Endothelial cell (in vitro differentiated cells): ENCODE results near the gene PRKG1. TPM values are rescaled to one million over a fixed set of nuclear protein-coding genes. Genes with fewer than 3 reads are reported as not detected.

ENCODE experiments used
- DNase-seq: peaks from one replicate; pipeline ENCODE4 v3.0.0; 2021; ENCODE audit warnings: low spot score
- H3K27ac Mint-ChIP-seq: one replicate; pipeline ENCODE4 v1.8.0; 2021; ENCODE audit warnings: mixed read lengths, inconsistent platforms; ENCODE audit not compliant: unreplicated experiment
- H3K27me3 Mint-ChIP-seq: one replicate; pipeline ENCODE4 v1.8.0; 2021; ENCODE audit warnings: mild to moderate bottlenecking, moderate library complexity, mixed read lengths, inconsistent platforms; ENCODE audit not compliant: unreplicated experiment
- H3K36me3 Mint-ChIP-seq: one replicate; pipeline ENCODE4 v1.8.0; 2021; ENCODE audit warnings: mild to moderate bottlenecking, low read depth, mixed read lengths, inconsistent platforms; ENCODE audit not compliant: unreplicated experiment
- H3K4me1 Mint-ChIP-seq: one replicate; pipeline ENCODE4 v1.8.0; 2021; ENCODE audit warnings: mild to moderate bottlenecking, mixed read lengths, inconsistent platforms; ENCODE audit not compliant: unreplicated experiment
- H3K4me3 Mint-ChIP-seq: one replicate; pipeline ENCODE4 v1.8.0; 2021; ENCODE audit warnings: mild to moderate bottlenecking, mixed read lengths, inconsistent platforms; ENCODE audit not compliant: unreplicated experiment
- H3K9me3 Mint-ChIP-seq: one replicate; pipeline ENCODE4 v1.8.0; 2021; ENCODE audit warnings: mixed read lengths, inconsistent platforms; ENCODE audit not compliant: unreplicated experiment
- CTCF ChIP-seq: fragments of 200-600 bp; sonication (generic); IDR thresholded peaks from one replicate; pipeline ENCODE4 v1.5.0; 2021; ENCODE audit warnings: antibody characterized with exemption; ENCODE audit not compliant: unreplicated experiment
- total RNA-seq: library from RNA; stranded (reverse); fragmentation: NEBNext Ultra II Directional; extraction: Animal tissue kit (Norgen Biotek cat#: 25700); gene quantifications from one replicate; pipeline ENCODE4 v1.2.1, GENCODE V29; 2021; ENCODE audit not compliant: unreplicated experiment

The PRKG1 gene
- total RNA-seq, 1 donor from 2014 or later = 10.7 TPM

- Mint-ChIP-seq H3K27me3 (no peaks in the 10 kb centered on the region), H3K9me3 (no peaks in the 10 kb centered on the region), H3K4me1 (peaks cover 3% of the 10 kb centered on the region), H3K4me3 (no peak overlapping the region), H3K27ac (no peak overlapping the region), H3K36me3 (no peaks in the 10 kb centered on the region)
- no peak for TF ChIP-seq CTCF
- no peak for DNase-seq
These were observed 876.8 kb downstream of the PRKG1 start for GRCh38 chr10:51950996-51951555.

GRCh38 chr10:51951601-51952000 lies 877.3 kb downstream of the PRKG1 start:
- Mint-ChIP-seq H3K4me1 (peaks cover 6% of the 10 kb centered on the region), H3K36me3 (no peaks in the 10 kb centered on the region), H3K27me3 (no peaks in the 10 kb centered on the region), H3K4me3 (no peak overlapping the region), H3K9me3 (no peaks in the 10 kb centered on the region), H3K27ac (no peak overlapping the region)
- DNase-seq = no peak
- no peak for TF ChIP-seq CTCF

GRCh38 chr10:51952056-51952455 lies 877.8 kb downstream of the PRKG1 start:
- Mint-ChIP-seq H3K9me3 (no peaks in the 10 kb centered on the region), H3K4me3 (no peak overlapping the region), H3K4me1 (peaks cover 7% of the 10 kb centered on the region), H3K27me3 (no peaks in the 10 kb centered on the region), H3K36me3 (no peaks in the 10 kb centered on the region), H3K27ac (no peak overlapping the region)
- TF ChIP-seq CTCF = no peak
- no peak for DNase-seq

- DNase-seq = no peak
- H3K4me3 Mint-ChIP-seq = no peak overlapping the region
- H3K27ac Mint-ChIP-seq = peak overlapping the region; percentile 55
- H3K4me1 Mint-ChIP-seq = peaks cover 7% of the 10 kb centered on the region
- peaks cover 1% of the 10 kb centered on the region for H3K27me3 Mint-ChIP-seq
- TF ChIP-seq CTCF = no peak
- H3K36me3 Mint-ChIP-seq = no peaks in the 10 kb centered on the region
- no peaks in the 10 kb centered on the region for H3K9me3 Mint-ChIP-seq
These were observed 881.4 kb downstream of the PRKG1 start for GRCh38 chr10:51955696-51956095.

- TF ChIP-seq CTCF = no peak
- Mint-ChIP-seq H3K4me3 (no peak overlapping the region), H3K36me3 (no peaks in the 10 kb centered on the region), H3K27me3 (peaks cover 1% of the 10 kb centered on the region), H3K4me1 (peaks cover 7% of the 10 kb centered on the region), H3K9me3 (no peaks in the 10 kb centered on the region), H3K27ac (no peak overlapping the region)
- no peak for DNase-seq
These were observed 882.5 kb downstream of the PRKG1 start for GRCh38 chr10:51956822-51957221.
